IMR-90 (cell line): Measurements from ENCODE around the gene SLC25A3. TPM values are rescaled to one million over a fixed set of nuclear protein-coding genes. Genes with fewer than 3 reads are reported as not detected.

Source experiments
- ATAC-seq: fragments of 200-7000 bp; cut with Tn5 transposase; 2 replicates; pipeline ENCODE4 v1.9.1; 2020; ENCODE audit warnings: low read depth, mild to moderate bottlenecking, moderate library complexity
- BruUV-seq: library from RNA; stranded (reverse); fragments of 400-500 nt; replicated peaks from 2 replicates; lab custom pipeline; 2021; lab: Mats Ljungman, UMichigan
- CTCF ChIA-PET: fragments of 300-600 bp; formaldehyde crosslinking; extraction: SDS; loops from one replicate; lab custom pipeline; 2021; ENCODE audit warnings: antibody characterized with exemption; lab: Yijun Ruan, JAX
- POLR2A ChIA-PET: fragments of 300-600 bp; sonication (Branson Sonifier 250); formaldehyde crosslinking; loops from one replicate; lab custom pipeline; 2022; ENCODE audit warnings: antibody characterized with exemption; ENCODE audit not compliant: unreplicated experiment; lab: Charles Lee
- DNase-seq: peaks from one replicate; pipeline ENCODE4 v3.0.0; 2013
- H2AFZ ChIP-seq: replicated peaks from 2 replicates; pipeline ENCODE3; 2013; ENCODE audit warnings: low read length, mild to moderate bottlenecking; ENCODE audit not compliant: poor library complexity
- H2AK5ac ChIP-seq: 2 replicates; pipeline ENCODE4 v1.6.1; 2013; ENCODE audit warnings: low read depth, low read length, inconsistent platforms
- H2AK9ac ChIP-seq: replicated peaks from 2 replicates; pipeline ENCODE3; 2013; ENCODE audit warnings: mild to moderate bottlenecking, low read depth, low read length, moderate library complexity; ENCODE audit not compliant: poor library complexity
- H2BK120ac ChIP-seq: 2 replicates; pipeline ENCODE4 v1.6.1; 2013; ENCODE audit warnings: low read depth, low read length, inconsistent platforms
- H2BK15ac ChIP-seq: 3 replicates; pipeline ENCODE4 v1.6.1; 2013; ENCODE audit warnings: low read depth, low read length, inconsistent platforms
- H2BK20ac ChIP-seq: 2 replicates; pipeline ENCODE4 v1.6.1; 2013; ENCODE audit warnings: low read depth, mild to moderate bottlenecking, inconsistent platforms, low read length, moderate library complexity
- H2BK5ac ChIP-seq: 2 replicates; pipeline ENCODE4 v1.6.1; 2013; ENCODE audit warnings: mild to moderate bottlenecking, low read depth, low read length, inconsistent platforms; ENCODE audit not compliant: poor library complexity, severe bottlenecking
- H3K14ac ChIP-seq: replicated peaks from 2 replicates; pipeline ENCODE4 v1.6.1; 2013; ENCODE audit warnings: low read depth, low read length, inconsistent platforms
- H3K18ac ChIP-seq: 2 replicates; pipeline ENCODE4 v1.6.1; 2013; ENCODE audit warnings: low read depth, low read length, control low read depth
- H3K23ac ChIP-seq: 2 replicates; pipeline ENCODE4 v1.6.1; 2013; ENCODE audit warnings: low read depth, low read length, inconsistent platforms
- H3K27ac ChIP-seq: 2 replicates; pipeline ENCODE4 v1.5.1; 2013; ENCODE audit warnings: mild to moderate bottlenecking, control low read depth, low read length; ENCODE audit not compliant: insufficient read depth
- H3K27me3 ChIP-seq: 2 replicates; pipeline ENCODE4 v1.6.1; 2013; ENCODE audit warnings: low read length; ENCODE audit not compliant: control insufficient read depth, insufficient read depth
- H3K36me3 ChIP-seq: 2 replicates; pipeline ENCODE4 v1.6.1; 2013; ENCODE audit warnings: low read length, mixed read lengths; ENCODE audit not compliant: control insufficient read depth, insufficient read depth
- H3K4ac ChIP-seq: 2 replicates; pipeline ENCODE4 v1.6.1; 2013; ENCODE audit warnings: low read depth, low read length, inconsistent platforms
- H3K4me1 ChIP-seq: 2 replicates; pipeline ENCODE4 v1.6.1; 2013; ENCODE audit warnings: low read length, mixed read lengths; ENCODE audit not compliant: control insufficient read depth, insufficient read depth
- H3K4me2 ChIP-seq: 2 replicates; pipeline ENCODE4 v1.6.1; 2013; ENCODE audit warnings: low read depth, mild to moderate bottlenecking, control low read depth, low read length, moderate library complexity
- H3K4me3 ChIP-seq: 2 replicates; pipeline ENCODE4 v1.5.1; 2013; ENCODE audit warnings: low read depth, mild to moderate bottlenecking, control low read depth, low read length, moderate library complexity; ENCODE audit not compliant: insufficient read depth
- H3K56ac ChIP-seq: 2 replicates; pipeline ENCODE4 v1.6.1; 2013; ENCODE audit warnings: low read length, inconsistent platforms; ENCODE audit not compliant: insufficient read depth; ENCODE audit errors: extremely low read depth
- H3K79me1 ChIP-seq, 2 experiments: 2 replicates each; pipeline ENCODE4 v1.6.1; 2013; ENCODE audit warnings: low read length in 2 of 2, inconsistent platforms in 1 of 2, low read depth in 1 of 2
- H3K9ac ChIP-seq: 2 replicates; pipeline ENCODE4 v1.6.1; 2013; ENCODE audit warnings: low read depth, low read length, control low read depth
- H3K9me1 ChIP-seq: 2 replicates; pipeline ENCODE4 v1.6.1; 2013; ENCODE audit warnings: low read length, inconsistent platforms; ENCODE audit not compliant: insufficient read depth
- H3K9me3 ChIP-seq: 2 replicates; pipeline ENCODE4 v1.6.1; 2013; ENCODE audit warnings: low read length; ENCODE audit not compliant: control insufficient read depth, insufficient read depth
- H4K20me1 ChIP-seq: 2 replicates; pipeline ENCODE4 v1.6.1; 2013; ENCODE audit warnings: low read length, inconsistent platforms; ENCODE audit not compliant: insufficient read depth
- H4K5ac ChIP-seq: 2 replicates; pipeline ENCODE4 v1.6.1; 2013; ENCODE audit warnings: mild to moderate bottlenecking, low read depth, low read length, control low read depth
- H4K8ac ChIP-seq, 2 experiments: 2 replicates each; pipeline ENCODE4 v1.6.1; 2013; ENCODE audit warnings: low read depth in 2 of 2, low read length in 2 of 2, control low read depth in 1 of 2, inconsistent platforms in 1 of 2
- H4K91ac ChIP-seq: 2 replicates; pipeline ENCODE4 v1.6.1; 2013; ENCODE audit warnings: low read depth, low read length, inconsistent platforms; ENCODE audit not compliant: insufficient read depth
- BHLHE40 ChIP-seq: fragments of 150-350 bp; IDR thresholded peaks from 2 replicates; pipeline ENCODE4 v1.6.1; 2016; ENCODE audit warnings: mild to moderate bottlenecking, low read depth, low read length
- CEBPB ChIP-seq: IDR thresholded peaks from 2 replicates; pipeline ENCODE4 v1.6.1; 2012; ENCODE audit warnings: low read depth, low read length, improper control_type of control experiment
- CHD1 ChIP-seq: IDR thresholded peaks from 2 replicates; pipeline ENCODE4 v1.6.1; 2012; ENCODE audit warnings: low read depth, low read length, improper control_type of control experiment
- FOS ChIP-seq: fragments of 150-350 bp; IDR thresholded peaks from 2 replicates; pipeline ENCODE4 v1.6.1; 2016; ENCODE audit warnings: low read depth, low read length
- MAFK ChIP-seq: IDR thresholded peaks from 2 replicates; pipeline ENCODE4 v1.6.1; 2012; ENCODE audit warnings: low read depth, low read length, improper control_type of control experiment
- MAZ ChIP-seq: IDR thresholded peaks from 2 replicates; pipeline ENCODE4 v1.6.1; 2012; ENCODE audit warnings: low read depth, mild to moderate bottlenecking, low read length, improper control_type of control experiment, moderate library complexity, borderline replicate concordance
- MXI1 ChIP-seq: IDR thresholded peaks from 2 replicates; pipeline ENCODE4 v1.6.1; 2012; ENCODE audit warnings: low read depth, mild to moderate bottlenecking, low read length, moderate library complexity, borderline replicate concordance
- NFE2L2 ChIP-seq: fragments of 150-350 bp; IDR thresholded peaks from 2 replicates; pipeline ENCODE4 v1.6.1; 2016; ENCODE audit warnings: low read depth, mild to moderate bottlenecking, low read length
- POLR2A ChIP-seq: IDR thresholded peaks from 2 replicates; pipeline ENCODE4 v1.6.1; 2012; ENCODE audit warnings: mild to moderate bottlenecking, low read depth, low read length
- RAD21 ChIP-seq: IDR thresholded peaks from 2 replicates; pipeline ENCODE4 v1.6.1; 2012; ENCODE audit warnings: low read length, improper control_type of control experiment
- RCOR1 ChIP-seq: IDR thresholded peaks from 2 replicates; pipeline ENCODE4 v1.6.1; 2012; ENCODE audit warnings: mild to moderate bottlenecking, low read length, improper control_type of control experiment; ENCODE audit not compliant: insufficient replicate concordance
- RFX5 ChIP-seq: IDR thresholded peaks from 2 replicates; pipeline ENCODE4 v1.8.0; 2012; ENCODE audit warnings: low read depth, mild to moderate bottlenecking, low read length, moderate library complexity
- SMC3 ChIP-seq: fragments of 150-350 bp; IDR thresholded peaks from 2 replicates; pipeline ENCODE4 v1.6.1; 2016; ENCODE audit warnings: low read depth, mild to moderate bottlenecking, antibody characterized with exemption, low read length, moderate library complexity
- USF2 ChIP-seq: fragments of 150-350 bp; IDR thresholded peaks from 2 replicates; pipeline ENCODE4 v1.6.1; 2017; ENCODE audit warnings: mild to moderate bottlenecking, antibody characterized with exemption, low read length, low read depth
- WGBS, 2 experiments: methylation state at CpG; one replicate each; pipeline versions ENCODE4 v1.1.5 to v1.1.7; 2013; ENCODE audit warnings: missing lambda C conversion rate in 2 of 2; ENCODE audit not compliant: insufficient read length in 1 of 2; ENCODE audit errors: extremely low coverage in 2 of 2; 5-methylcytosine and 5-hydroxymethylcytosine counted together
- dilution Hi-C: fragments of 300-500 bp; cut with HindIII; formaldehyde crosslinking; loops from one replicate; pipeline ENCODE4 v1.14.3; 2018; ENCODE audit warnings: low sequenced_read_pairs; ENCODE audit not compliant: unreplicated experiment
- in situ Hi-C: fragments of 300-500 bp; cut with MboI; formaldehyde crosslinking; loops from 3 replicates; pipeline ENCODE4 v1.14.3; 2019; ENCODE audit warnings: low sequenced_read_pairs, inconsistent platforms, mixed read lengths
- intact Hi-C: fragments of 100-400 bp; cut with micrococcal nuclease; formaldehyde crosslinking; loops from 2 replicates; pipeline ENCODE4 v1.10.0; 2022
- polyA plus RNA-seq, 3 experiments: library from polyadenylated mRNA; depleted of rRNA; stranded (reverse); fragments of >200 nt; gene quantifications; 2 replicates each; pipeline ENCODE4 v1.2.3, GENCODE V29; 2012; ENCODE audit warnings: low replicate concordance in 1 of 3
- total RNA-seq: library from RNA; depleted of rRNA; stranded (reverse); fragments of >200 nt; gene quantifications from 2 replicates; pipeline ENCODE4 v1.2.3, GENCODE V29; 2012
- TF ChIP-seq, protein P1 (sequence below): fragments of 150-350 bp; IDR thresholded peaks from 2 replicates; pipeline ENCODE4 v1.6.1; 2016; ENCODE audit warnings: low read depth, mild to moderate bottlenecking, low read length, moderate library complexity, borderline replicate concordance
- TF ChIP-seq, protein P2 (sequence below): conservative IDR thresholded peaks from 2 replicates; pipeline ENCODE4 v1.5.1; 2012; ENCODE audit warnings: mild to moderate bottlenecking, low read depth, low read length, improper control_type of control experiment

Gene SLC25A3
- total and polyA plus RNA-seq, 2 of the 4 experiments (the other 2 are of a cell fraction), result 657 to 861 TPM

- Histone ChIP-seq H2AK9ac (no peak overlapping the region), H3K9me1 (no peaks in the 10 kb centered on the region), H3K27me3 (no peaks in the 10 kb centered on the region), H3K14ac (no peak overlapping the region), H2BK15ac (no peak overlapping the region), H2BK20ac (no peak overlapping the region), H3K18ac (no peak overlapping the region), H3K4ac (no peak overlapping the region), H3K4me2 (no peak overlapping the region), H3K56ac (no peak overlapping the region), H4K91ac (no peak overlapping the region), H3K27ac (no peak overlapping the region), H4K20me1 (no peaks in the 10 kb centered on the region), H3K36me3 (no peaks in the 10 kb centered on the region), H4K5ac (no peak overlapping the region), H3K4me3 (no peak overlapping the region), H3K9me3 (no peaks in the 10 kb centered on the region), H2AK5ac (no peak overlapping the region), H4K8ac (no peak overlapping the region), H3K23ac (no peak overlapping the region), H2AFZ (no peak overlapping the region), H3K4me1 (no peaks in the 10 kb centered on the region), H3K79me1 (no peaks in the 10 kb centered on the region), H2BK120ac (no peak overlapping the region), H3K9ac (no peak overlapping the region), H2BK5ac (no peak overlapping the region)
- in situ Hi-C loops, result no loop called here
- POLR2A ChIA-PET, result no interaction called here
- no TSS peak for BruUV-seq
- dilution Hi-C loops, result no loop called here
- TF ChIP-seq USF2, result no peak
- TF ChIP-seq, protein P1, sequence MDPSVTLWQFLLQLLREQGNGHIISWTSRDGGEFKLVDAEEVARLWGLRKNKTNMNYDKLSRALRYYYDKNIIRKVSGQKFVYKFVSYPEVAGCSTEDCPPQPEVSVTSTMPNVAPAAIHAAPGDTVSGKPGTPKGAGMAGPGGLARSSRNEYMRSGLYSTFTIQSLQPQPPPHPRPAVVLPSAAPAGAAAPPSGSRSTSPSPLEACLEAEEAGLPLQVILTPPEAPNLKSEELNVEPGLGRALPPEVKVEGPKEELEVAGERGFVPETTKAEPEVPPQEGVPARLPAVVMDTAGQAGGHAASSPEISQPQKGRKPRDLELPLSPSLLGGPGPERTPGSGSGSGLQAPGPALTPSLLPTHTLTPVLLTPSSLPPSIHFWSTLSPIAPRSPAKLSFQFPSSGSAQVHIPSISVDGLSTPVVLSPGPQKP, result no peak
- no peak for TF ChIP-seq RCOR1
- TF ChIP-seq NFE2L2, result no peak
- no peak for TF ChIP-seq MXI1
- no peak for TF ChIP-seq FOS
- no peak for TF ChIP-seq CHD1
- TF ChIP-seq, protein P2, sequence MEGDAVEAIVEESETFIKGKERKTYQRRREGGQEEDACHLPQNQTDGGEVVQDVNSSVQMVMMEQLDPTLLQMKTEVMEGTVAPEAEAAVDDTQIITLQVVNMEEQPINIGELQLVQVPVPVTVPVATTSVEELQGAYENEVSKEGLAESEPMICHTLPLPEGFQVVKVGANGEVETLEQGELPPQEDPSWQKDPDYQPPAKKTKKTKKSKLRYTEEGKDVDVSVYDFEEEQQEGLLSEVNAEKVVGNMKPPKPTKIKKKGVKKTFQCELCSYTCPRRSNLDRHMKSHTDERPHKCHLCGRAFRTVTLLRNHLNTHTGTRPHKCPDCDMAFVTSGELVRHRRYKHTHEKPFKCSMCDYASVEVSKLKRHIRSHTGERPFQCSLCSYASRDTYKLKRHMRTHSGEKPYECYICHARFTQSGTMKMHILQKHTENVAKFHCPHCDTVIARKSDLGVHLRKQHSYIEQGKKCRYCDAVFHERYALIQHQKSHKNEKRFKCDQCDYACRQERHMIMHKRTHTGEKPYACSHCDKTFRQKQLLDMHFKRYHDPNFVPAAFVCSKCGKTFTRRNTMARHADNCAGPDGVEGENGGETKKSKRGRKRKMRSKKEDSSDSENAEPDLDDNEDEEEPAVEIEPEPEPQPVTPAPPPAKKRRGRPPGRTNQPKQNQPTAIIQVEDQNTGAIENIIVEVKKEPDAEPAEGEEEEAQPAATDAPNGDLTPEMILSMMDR, result no peak
- no peak for TF ChIP-seq MAFK
- TF ChIP-seq BHLHE40, result no peak
- TF ChIP-seq SMC3, result no peak
- TF ChIP-seq RFX5, result no peak
- no peak for TF ChIP-seq CEBPB
- TF ChIP-seq RAD21, result no peak
- no peak for TF ChIP-seq MAZ
- no peak for TF ChIP-seq POLR2A
- CTCF ChIA-PET, result no interaction called here
- peak; percentile 22 for DNase-seq
- no CpG with 5 or more reads among the region's 2 CpGs for WGBS, 2 experiments
- intact Hi-C loops, result no loop called here
- ATAC-seq, result no peak
Measured at GRCh38 chr12:98578821-98579220, 14.7 kb upstream of the SLC25A3 start.
